GM18520 (cell line): ENCODE results near the gene CDC25C.
A peak's percentile ranks its signal among the peaks of the same experiment; 100 is the strongest.
"Not testable (repeated sequence)": the region's sequence is repeated elsewhere in the genome, so short reads cannot be mapped to it uniquely, and the experiment has no call there.

ENCODE experiments used
- ATAC-seq: cut with Tn5 transposase; IDR thresholded peaks from one replicate; pipeline ENCODE4 v1.9.1; 2021; ENCODE audit not compliant: unreplicated experiment

The CDC25C gene

DNA sequence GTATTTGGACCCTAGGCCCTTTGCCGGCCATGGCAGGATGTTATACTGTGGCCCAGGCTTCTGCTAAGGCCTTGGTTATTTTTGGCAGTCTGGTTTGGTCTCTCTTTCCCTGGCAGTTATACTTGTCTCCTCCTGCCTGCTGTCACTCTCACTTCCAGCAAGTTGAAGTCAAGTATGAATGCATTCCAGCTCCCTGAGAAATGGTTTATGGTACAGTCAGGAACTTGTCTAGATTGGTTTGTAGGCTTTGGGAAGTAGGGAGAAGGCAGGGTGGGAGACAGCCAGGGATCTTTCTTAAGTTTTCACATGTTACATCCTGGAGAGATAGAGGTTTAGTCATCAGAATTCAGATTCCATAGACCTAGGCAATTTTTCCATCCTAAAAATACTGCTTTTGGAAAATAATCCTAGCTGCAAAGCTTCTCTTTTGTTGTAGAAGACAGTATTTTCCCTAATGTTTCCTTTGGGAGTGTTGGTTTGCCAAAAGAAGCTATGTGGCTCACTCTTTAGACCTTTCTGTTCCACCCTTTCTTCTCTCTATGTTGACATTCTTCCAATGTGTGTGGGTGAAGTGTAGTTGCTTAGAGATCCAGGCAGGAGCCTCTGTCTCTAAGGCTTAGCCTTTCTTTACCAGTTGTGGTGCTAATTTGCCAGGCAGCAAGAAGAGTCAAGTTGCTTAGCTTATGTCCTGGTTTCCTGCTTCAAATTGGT lies 18.4 kb upstream of the CDC25C start:
- no peak for ATAC-seq

DNA sequence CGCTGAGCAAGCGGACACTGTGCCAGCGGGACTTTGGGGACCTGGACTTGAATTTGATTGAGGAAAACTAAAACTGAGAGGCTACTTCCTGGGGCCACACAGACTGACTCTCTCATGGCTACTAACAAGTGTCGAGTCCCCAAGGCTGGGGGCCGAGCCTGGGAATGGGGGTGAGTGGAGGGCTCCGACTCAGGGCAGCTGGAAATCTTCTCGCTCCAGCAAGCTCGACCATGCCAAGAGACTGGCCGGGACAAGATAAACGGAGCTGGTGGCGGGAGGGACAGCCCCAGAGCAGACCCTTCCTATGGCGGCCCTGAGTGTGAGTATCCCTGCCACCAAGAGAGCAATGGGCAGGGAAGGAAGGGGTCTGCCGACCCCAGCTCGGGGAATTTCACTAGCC lies 15.3 kb upstream of the CDC25C start:
- ATAC-seq, result no peak

- ATAC-seq, result no peak
Observed at GRCh38 chr5:138344887-138345622, 13.5 kb upstream of the CDC25C start.

GRCh38 chr5:138340008-138340407 lies 8.4 kb upstream of the CDC25C start:
- no peak for ATAC-seq

GRCh38 chr5:138339464-138339863 lies 7.9 kb upstream of the CDC25C start:
- no peak for ATAC-seq

DNA sequence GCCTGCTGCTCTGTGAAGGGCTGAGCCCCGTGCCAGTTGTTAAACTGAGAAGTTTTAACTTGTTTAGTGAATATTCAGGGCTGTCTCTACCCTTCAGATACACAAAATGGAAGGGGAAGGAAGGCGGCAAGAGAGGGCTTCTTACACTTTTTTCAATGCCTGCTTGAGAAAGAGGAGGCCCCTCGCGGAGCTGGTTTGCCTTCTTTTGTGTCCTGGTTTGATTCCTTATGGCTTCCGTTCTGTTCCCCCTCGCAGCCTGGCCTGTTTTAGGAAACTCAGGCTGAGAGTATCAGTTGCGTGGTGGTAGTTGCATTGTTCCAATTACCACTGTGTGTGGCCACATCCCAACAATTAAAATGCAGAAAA lies 7.5 kb upstream of the CDC25C start:
- no peak for ATAC-seq

DNA sequence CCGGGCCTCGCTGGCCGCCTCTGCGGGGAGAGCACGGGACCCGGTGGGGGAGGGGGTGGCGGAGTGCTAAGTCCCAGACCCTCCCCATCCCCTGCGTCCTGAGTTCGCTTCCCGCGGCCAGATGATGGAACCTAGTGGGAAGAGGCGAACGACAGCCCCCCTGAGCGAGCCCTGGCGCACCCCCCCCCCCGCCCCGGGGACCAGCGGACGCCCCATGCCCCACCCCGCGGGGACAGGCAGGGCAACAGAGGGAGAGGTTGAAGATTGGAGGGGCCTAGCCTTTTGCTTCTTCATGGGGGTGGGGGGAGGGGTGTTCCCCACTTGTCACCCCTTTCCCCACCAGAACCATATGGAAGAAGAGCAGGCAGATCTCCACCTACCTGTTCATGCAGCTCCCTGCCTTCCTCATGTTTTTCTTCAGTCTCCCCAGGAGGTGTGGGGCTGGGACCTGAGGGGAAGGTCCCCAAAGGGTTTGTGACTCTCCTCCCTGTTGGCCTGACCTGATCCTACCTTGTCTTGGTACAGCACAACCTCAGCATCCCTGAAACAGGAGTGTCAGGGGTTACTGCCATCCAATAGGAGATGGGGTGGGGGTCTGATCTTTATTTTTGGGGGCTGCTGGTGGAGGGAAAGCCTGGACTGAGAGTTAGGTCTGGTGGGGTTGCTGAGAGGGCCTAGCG lies 6.9 kb upstream of the CDC25C start:
- ATAC-seq, result no peak

GRCh38 chr5:138337685-138338410 lies 6.2 kb upstream of the CDC25C start, which contains the start of gene FAM53C:
TSS of gene FAM53C (plus strand) at chr5:138338266. CDS start at chr5:138341336, 3,070 bp downstream.
- ATAC-seq, result peak; percentile 77

DNA sequence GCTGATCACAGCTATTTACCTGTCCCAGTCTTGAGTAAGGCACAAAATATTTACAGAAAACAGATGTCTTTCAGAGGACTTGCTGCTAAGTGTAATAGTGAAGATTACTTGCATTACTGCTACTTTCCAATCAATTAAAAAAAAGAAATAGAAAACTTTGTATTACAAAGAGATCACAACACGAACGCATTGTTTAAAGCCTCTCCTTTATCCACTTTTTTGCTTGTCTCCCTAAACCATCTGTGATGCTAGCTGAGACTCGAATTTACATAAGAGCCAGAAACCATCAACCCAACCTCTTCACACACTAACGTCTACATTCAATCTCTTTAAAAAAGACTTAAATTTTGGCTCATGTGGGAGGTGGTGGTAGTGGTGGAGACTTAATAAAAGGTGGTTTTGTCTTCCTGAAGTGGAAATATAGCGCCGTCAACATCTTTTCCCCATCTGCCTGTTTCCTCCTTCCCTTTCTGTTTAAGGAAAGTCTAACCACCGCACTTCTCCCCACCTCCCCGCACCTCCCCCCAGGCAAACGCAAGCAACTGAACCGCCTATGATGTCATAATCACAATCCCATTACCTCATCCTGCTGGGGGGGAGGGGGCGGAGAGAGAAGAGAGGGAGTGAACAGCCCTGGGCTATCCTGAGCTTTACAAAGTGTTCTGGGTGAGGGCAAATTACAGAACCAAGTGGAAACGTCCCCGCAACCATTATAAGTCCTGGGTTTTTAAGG lies 5.5 kb upstream of the CDC25C start:
- no peak for ATAC-seq

- ATAC-seq, result no peak
Observed at GRCh38 chr5:138334867-138335447, 3.4 kb upstream of the CDC25C start.

DNA sequence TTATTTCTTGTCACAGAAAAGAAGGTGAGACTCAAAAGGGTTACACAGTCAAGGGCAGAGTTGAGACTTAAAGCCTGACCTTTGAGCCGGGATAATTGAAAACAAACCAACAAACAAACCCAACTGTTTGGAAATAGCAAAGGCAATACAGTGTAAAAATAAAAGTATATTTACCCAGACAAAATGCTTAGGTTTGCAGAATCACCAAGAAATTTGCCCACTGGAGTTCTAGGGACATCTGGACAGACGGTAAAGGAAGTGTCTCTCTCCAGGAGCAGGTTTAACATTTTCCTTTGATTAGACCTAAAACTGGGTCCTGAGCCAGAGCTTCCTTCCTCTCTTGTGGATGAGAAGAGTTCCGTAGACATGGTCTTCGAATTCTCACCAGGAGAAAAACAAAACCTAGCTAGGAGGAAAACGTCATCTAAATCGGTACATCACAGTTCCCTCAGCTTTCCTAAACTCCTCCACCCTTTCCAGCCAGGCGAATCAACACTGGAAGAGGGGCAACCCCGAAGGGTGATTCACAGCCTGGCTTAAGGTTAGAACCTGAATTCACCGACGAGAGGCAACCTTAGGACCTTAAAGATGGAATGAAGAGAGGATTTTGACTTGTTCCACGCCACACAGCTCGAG lies 673 bp downstream of the CDC25C start:
- ATAC-seq, result no peak

DNA sequence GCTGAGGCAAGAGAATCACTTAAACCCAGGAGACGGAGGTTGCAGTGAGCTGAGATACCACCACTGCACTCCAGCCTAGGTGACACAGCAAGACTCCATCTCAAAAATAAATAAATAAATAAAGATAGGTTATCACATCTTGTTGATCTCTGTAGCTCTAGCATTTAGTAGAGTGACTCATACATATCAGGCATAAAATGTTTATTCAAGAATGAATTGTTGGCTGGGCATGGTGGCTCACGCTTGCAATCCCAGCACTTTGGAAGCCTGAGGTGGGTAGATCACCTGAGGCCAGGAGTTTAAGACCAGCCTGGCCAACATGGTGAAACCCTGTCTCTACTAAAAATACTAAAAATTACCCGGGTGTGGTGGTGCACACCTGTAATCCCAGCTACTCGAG lies 13.4 kb downstream of the CDC25C start:
- not testable (repeated sequence) for ATAC-seq

GRCh38 chr5:138316355-138316754 lies 15.2 kb downstream of the CDC25C start:
- no peak for ATAC-seq

DNA sequence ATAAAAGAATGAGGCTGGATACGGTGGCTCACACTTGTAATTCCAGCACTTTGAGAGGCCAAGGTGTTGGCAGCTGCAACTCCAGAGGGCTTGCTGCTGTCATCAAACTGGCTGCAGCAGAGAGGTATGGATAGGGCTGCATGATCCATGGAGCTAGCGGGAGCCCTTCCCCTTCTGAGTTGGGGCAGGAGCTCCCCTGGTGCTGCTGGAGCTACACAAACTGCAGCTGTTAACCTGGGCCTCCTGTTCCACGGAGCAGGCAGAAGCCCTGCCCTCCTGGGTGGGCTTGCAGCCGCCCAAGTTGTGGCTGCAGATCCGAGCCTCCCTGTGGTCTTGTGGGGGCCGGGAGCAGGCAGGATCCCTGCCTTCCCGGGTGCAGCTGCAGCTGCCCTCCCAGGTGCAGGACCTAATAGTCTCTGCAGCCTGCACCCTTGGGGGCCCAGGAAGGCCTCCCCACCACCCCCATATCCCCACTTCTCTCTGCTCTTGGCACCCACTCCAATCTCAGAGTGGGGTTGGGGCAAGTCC lies 15.8 kb downstream of the CDC25C start:
- ATAC-seq, result no peak

GRCh38 chr5:138305797-138306196 lies 25.8 kb downstream of the CDC25C start:
- ATAC-seq, result no peak

DNA sequence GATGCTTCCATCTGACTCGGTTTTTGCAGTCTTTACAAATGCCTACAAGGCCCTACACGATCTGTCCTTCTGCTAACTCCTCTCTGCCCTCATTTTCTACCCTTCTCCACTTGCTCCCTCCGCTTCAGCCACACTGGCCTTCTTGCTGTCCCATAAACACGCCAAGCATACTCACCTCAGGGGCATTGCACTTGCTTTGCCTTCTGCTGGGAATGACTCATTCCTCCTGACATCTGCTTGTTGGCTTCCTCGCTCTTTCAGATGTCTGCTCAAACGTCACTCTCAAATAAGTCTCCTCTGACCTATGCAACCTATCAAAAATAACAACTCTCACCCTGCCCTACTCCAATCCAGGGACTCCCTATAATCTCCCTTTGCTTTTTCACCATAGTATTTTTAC lies 28.2 kb downstream of the CDC25C start:
- no peak for ATAC-seq

DNA sequence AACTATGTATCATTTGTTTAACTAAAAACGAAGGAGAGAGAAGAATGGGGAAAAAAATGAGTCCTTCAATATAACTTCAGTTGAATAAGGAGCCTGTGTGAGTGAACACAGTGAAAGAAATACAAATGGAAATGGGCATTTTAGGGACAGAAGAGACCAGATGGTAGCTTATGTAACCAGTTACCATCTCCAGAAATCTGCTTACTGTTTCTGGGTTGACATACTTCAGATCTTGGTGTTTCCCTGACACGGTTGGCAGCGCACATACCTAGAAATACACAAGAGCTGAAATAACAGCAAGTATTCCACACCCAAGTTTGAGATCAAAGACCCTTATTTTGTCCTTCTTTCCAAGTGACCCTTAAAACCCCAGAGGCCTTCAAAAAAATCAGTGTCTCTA lies 42.3 kb downstream of the CDC25C start:
- no peak for ATAC-seq

GRCh38 chr5:138287246-138287645 lies 44.4 kb downstream of the CDC25C start:
- ATAC-seq, result no peak

DNA sequence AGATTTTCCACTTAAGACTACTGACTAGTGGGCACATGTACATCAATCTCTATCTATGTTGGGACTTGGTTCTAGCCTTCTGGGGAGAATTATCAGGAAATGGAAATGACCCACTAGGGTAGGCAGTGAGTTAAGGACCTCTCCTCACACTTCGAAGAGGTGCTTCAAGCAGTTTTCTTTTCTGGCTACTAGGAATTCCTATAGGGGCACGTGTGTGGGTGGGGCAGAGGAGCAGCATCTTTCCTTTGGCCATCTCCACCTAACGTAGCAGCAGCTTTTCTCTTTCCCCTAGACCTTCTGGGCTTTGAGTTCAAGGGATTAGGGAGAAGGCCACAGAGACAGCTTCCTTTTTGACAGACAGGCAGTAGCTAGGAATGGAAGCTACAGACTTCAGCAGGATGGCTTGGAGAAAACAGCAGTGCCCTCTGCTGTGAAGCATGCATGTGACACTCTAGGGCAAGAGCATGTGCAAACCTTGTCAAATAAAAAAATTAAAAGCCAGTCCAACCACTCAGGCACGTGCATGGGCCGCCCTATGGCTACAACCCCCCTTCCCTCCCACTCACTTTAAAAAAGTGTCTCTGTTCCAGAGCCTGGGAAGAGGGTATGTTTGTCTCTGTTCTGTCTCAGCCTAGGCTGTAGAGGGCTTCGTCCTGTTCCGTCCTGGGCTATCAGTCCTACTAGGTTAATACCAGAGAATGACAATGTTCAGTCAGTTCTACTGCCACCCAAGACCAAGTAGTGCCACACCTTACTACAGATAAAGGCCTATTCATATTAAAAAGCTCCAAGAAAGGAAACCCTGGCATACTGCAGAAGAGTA lies 48.5 kb downstream of the CDC25C start:
- ATAC-seq, result no peak
